Measurements from ENCODE around the gene KCNH8. TPM values are rescaled to one million over a fixed set of nuclear protein-coding genes. Genes with fewer than 3 reads are reported as not detected.

KCNH8 gene
- polyA plus RNA-seq, 3 donors = 0.03 TPM; not detected in 2

GRCh38 chr3:19531426-19531825, 383.1 kb downstream of the KCNH8 start:
- no peaks in the 10 kb centered on the region for H3K36me3 ChIP-seq (replicated peaks in 1 of 2; ENCODE audit: control insufficient read depth in 1 of 2, insufficient read depth in 2 of 2, low read length in 2 of 2)
- H3K4me1 ChIP-seq (ENCODE audit: control insufficient read depth in 1 of 2, insufficient read depth in 2 of 2, low read length in 2 of 2) = no peaks in the 10 kb centered on the region
- H3K27ac Mint-ChIP-seq = no peak overlapping the region
- no peaks in the 10 kb centered on the region for H3K9me3 ChIP-seq (replicated peaks in 1 of 2; ENCODE audit: control insufficient read depth in 1 of 2, insufficient read depth in 1 of 2, low read length in 2 of 2)
- no peak overlapping the region for H3K4me3 Mint-ChIP-seq
- intact Hi-C loops (cut with micrococcal nuclease) = no loop called here
- no peak overlapping the region for H3K27ac ChIP-seq (ENCODE audit: low read depth in 1 of 2, low read length in 2 of 2)
- no peaks in the 10 kb centered on the region for H3K79me2 ChIP-seq (ENCODE audit: insufficient read depth, low read length)
- TF ChIP-seq CTCF (IDR thresholded peaks at IDR 0.05) = no peak
- no peak overlapping the region for H3K4me3 ChIP-seq (replicated peaks in 1 of 3; ENCODE audit: low read depth in 2 of 3, low read length in 3 of 3)
- no peak for DNase-seq
- no peaks in the 10 kb centered on the region for H3K27me3 Mint-ChIP-seq (ENCODE audit: low read depth in 3 of 3)
- no peaks in the 10 kb centered on the region for H4K20me1 ChIP-seq (ENCODE audit: insufficient read depth, low read length)
- no peak overlapping the region for H3K4me2 ChIP-seq (replicated peaks; ENCODE audit: extremely low read depth, low read length, poor library complexity, severe bottlenecking)
- WGBS (ENCODE audit: insufficient coverage) = no CpG with 5 or more reads among the region's 1 CpG
- no peak overlapping the region for H2AFZ ChIP-seq (ENCODE audit: insufficient read depth, low read depth, low read length, poor library complexity, severe bottlenecking)
- no peaks in the 10 kb centered on the region for H3K27me3 ChIP-seq (ENCODE audit: control insufficient read depth in 2 of 2, insufficient read depth in 2 of 2, low read length in 2 of 2)
- H3K9me3 Mint-ChIP-seq = no peaks in the 10 kb centered on the region
- no peaks in the 10 kb centered on the region for H3K4me1 Mint-ChIP-seq
- H3K36me3 Mint-ChIP-seq = no peaks in the 10 kb centered on the region
- H3K9ac ChIP-seq (ENCODE audit: insufficient read depth, low read length, poor library complexity, severe bottlenecking) = no peak overlapping the region

- H3K4me3 ChIP-seq (replicated peaks in 1 of 3; ENCODE audit: low read depth in 2 of 3, low read length in 3 of 3) = no peak overlapping the region
- WGBS (ENCODE audit: insufficient coverage) = 0% methylated on average over 1 of the region's 2 CpGs
- Mint-ChIP-seq H3K36me3 (no peaks in the 10 kb centered on the region), H3K27me3 (ENCODE audit: low read depth in 3 of 3) (no peaks in the 10 kb centered on the region), H3K4me3 (no peak overlapping the region), H3K9me3 (peaks cover 0 to 2% (median 0%) of the 10 kb centered on the region in 7 donors), H3K27ac (peak overlapping the region in 1 of 7 donors; percentile 80), H3K4me1 (peaks cover 16% of the 10 kb centered on the region)
- no peak for DNase-seq
- H3K9me3 ChIP-seq (replicated peaks in 1 of 2; ENCODE audit: control insufficient read depth in 1 of 2, insufficient read depth in 1 of 2, low read length in 2 of 2) = no peaks in the 10 kb centered on the region
- H3K27ac ChIP-seq (ENCODE audit: low read depth in 1 of 2, low read length in 2 of 2) = no peak overlapping the region
- no peaks in the 10 kb centered on the region for H3K27me3 ChIP-seq (ENCODE audit: control insufficient read depth in 2 of 2, insufficient read depth in 2 of 2, low read length in 2 of 2)
- intact Hi-C loops (cut with micrococcal nuclease) = no loop called here
- no peak overlapping the region for H3K9ac ChIP-seq (ENCODE audit: insufficient read depth, low read length, poor library complexity, severe bottlenecking)
- TF ChIP-seq CTCF (IDR thresholded peaks at IDR 0.05) = no peak
- no peaks in the 10 kb centered on the region for H3K36me3 ChIP-seq (replicated peaks in 1 of 2; ENCODE audit: control insufficient read depth in 1 of 2, insufficient read depth in 2 of 2, low read length in 2 of 2)
- peaks cover 0 to 4% of the 10 kb centered on the region in 2 donors for H3K4me1 ChIP-seq (ENCODE audit: control insufficient read depth in 1 of 2, insufficient read depth in 2 of 2, low read length in 2 of 2)
- no peaks in the 10 kb centered on the region for H4K20me1 ChIP-seq (ENCODE audit: insufficient read depth, low read length)
- H2AFZ ChIP-seq (ENCODE audit: insufficient read depth, low read depth, low read length, poor library complexity, severe bottlenecking) = no peak overlapping the region
- no peaks in the 10 kb centered on the region for H3K79me2 ChIP-seq (ENCODE audit: insufficient read depth, low read length)
- H3K4me2 ChIP-seq (replicated peaks; ENCODE audit: extremely low read depth, low read length, poor library complexity, severe bottlenecking) = no peak overlapping the region
Measured at GRCh38 chr3:19539518-19540392, 391.4 kb downstream of the KCNH8 start.
